ENCODE data around the gene SRGAP3.

The SRGAP3 gene

DNA sequence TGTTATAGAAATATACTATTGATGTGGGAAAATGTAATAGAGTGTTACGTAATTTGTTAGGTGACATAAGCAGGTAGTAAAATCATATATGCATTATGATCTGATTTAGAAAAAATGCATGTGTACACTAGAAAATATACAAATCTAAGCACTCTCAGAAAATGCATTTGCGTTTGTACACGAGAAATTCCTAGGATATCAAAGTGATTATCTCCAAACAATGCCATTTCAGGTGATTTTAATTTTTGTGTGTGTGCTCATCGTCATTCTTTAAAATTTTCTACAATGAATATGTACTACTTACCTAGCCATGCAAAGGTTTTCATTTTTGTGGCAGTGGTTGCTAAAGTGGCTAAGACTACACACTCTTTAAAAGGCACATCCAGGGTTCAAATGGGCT, 145.3 kb downstream of the SRGAP3 start:
- Histone ChIP-seq H3K9me3 (ENCODE audit: control insufficient read depth in 1 of 2, low read length in 2 of 2) (no peaks in the 10 kb centered on the region), H3K36me3 (ENCODE audit: control insufficient read depth in 1 of 2, insufficient read depth in 2 of 2, low read length in 2 of 2) (no peaks in the 10 kb centered on the region), H3K4me1 (ENCODE audit: control insufficient read depth in 1 of 2, insufficient read depth in 2 of 2, low read length in 2 of 2) (no peaks in the 10 kb centered on the region), H3K4me3 (ENCODE audit: low read depth in 1 of 2, low read length in 2 of 2) (no peak overlapping the region), H3K27ac (ENCODE audit: low read depth, low read length) (no peak overlapping the region), H3K9ac (ENCODE audit: low read depth in 1 of 2, low read length in 2 of 2) (no peak overlapping the region), H3K27me3 (ENCODE audit: control insufficient read depth in 1 of 2, insufficient read depth in 2 of 2, low read length in 2 of 2) (peaks cover 0 to 2% of the 10 kb centered on the region in 2 donors)

GRCh38 chr3:9102240-9102981, 147.0 kb downstream of the SRGAP3 start:
- Histone ChIP-seq H3K4me3 (ENCODE audit: low read depth in 1 of 2, low read length in 2 of 2) (no peak overlapping the region), H3K9ac (ENCODE audit: low read depth in 1 of 2, low read length in 2 of 2) (no peak overlapping the region), H3K4me1 (ENCODE audit: control insufficient read depth in 1 of 2, insufficient read depth in 2 of 2, low read length in 2 of 2) (no peaks in the 10 kb centered on the region), H3K27me3 (ENCODE audit: control insufficient read depth in 1 of 2, insufficient read depth in 2 of 2, low read length in 2 of 2) (peaks cover 0 to 2% of the 10 kb centered on the region in 2 donors), H3K27ac (ENCODE audit: low read depth, low read length) (no peak overlapping the region), H3K9me3 (ENCODE audit: control insufficient read depth in 1 of 2, low read length in 2 of 2) (no peaks in the 10 kb centered on the region), H3K36me3 (ENCODE audit: control insufficient read depth in 1 of 2, insufficient read depth in 2 of 2, low read length in 2 of 2) (no peaks in the 10 kb centered on the region)

GRCh38 chr3:9101286-9101685, 148.2 kb downstream of the SRGAP3 start:
- no peaks in the 10 kb centered on the region for H3K9me3 ChIP-seq (ENCODE audit: control insufficient read depth in 1 of 2, low read length in 2 of 2)
- no peak overlapping the region for H3K9ac ChIP-seq (ENCODE audit: low read depth in 1 of 2, low read length in 2 of 2)
- H3K4me3 ChIP-seq (ENCODE audit: low read depth in 1 of 2, low read length in 2 of 2), result no peak overlapping the region
- no peaks in the 10 kb centered on the region for H3K36me3 ChIP-seq (ENCODE audit: control insufficient read depth in 1 of 2, insufficient read depth in 2 of 2, low read length in 2 of 2)
- peaks cover 0 to 2% of the 10 kb centered on the region in 2 donors for H3K27me3 ChIP-seq (ENCODE audit: control insufficient read depth in 1 of 2, insufficient read depth in 2 of 2, low read length in 2 of 2)
- no peak overlapping the region for H3K27ac ChIP-seq (ENCODE audit: low read depth, low read length)
- no peaks in the 10 kb centered on the region for H3K4me1 ChIP-seq (ENCODE audit: control insufficient read depth in 1 of 2, insufficient read depth in 2 of 2, low read length in 2 of 2)

- Histone ChIP-seq H3K4me1 (ENCODE audit: control insufficient read depth in 1 of 2, insufficient read depth in 2 of 2, low read length in 2 of 2) (no peaks in the 10 kb centered on the region), H3K4me3 (ENCODE audit: low read depth in 1 of 2, low read length in 2 of 2) (no peak overlapping the region), H3K27me3 (ENCODE audit: control insufficient read depth in 1 of 2, insufficient read depth in 2 of 2, low read length in 2 of 2) (peaks cover 0 to 2% of the 10 kb centered on the region in 2 donors), H3K36me3 (ENCODE audit: control insufficient read depth in 1 of 2, insufficient read depth in 2 of 2, low read length in 2 of 2) (no peaks in the 10 kb centered on the region), H3K9ac (ENCODE audit: low read depth in 1 of 2, low read length in 2 of 2) (no peak overlapping the region), H3K9me3 (ENCODE audit: control insufficient read depth in 1 of 2, low read length in 2 of 2) (no peaks in the 10 kb centered on the region), H3K27ac (ENCODE audit: low read depth, low read length) (no peak overlapping the region)
Measured at GRCh38 chr3:9100513-9100894, 148.9 kb downstream of the SRGAP3 start.

GRCh38 chr3:9099702-9100512, 149.5 kb downstream of the SRGAP3 start:
- Histone ChIP-seq H3K9me3 (ENCODE audit: control insufficient read depth in 1 of 2, low read length in 2 of 2) (no peaks in the 10 kb centered on the region), H3K27me3 (ENCODE audit: control insufficient read depth in 1 of 2, insufficient read depth in 2 of 2, low read length in 2 of 2) (peaks cover 0 to 2% of the 10 kb centered on the region in 2 donors), H3K27ac (ENCODE audit: low read depth, low read length) (no peak overlapping the region), H3K36me3 (ENCODE audit: control insufficient read depth in 1 of 2, insufficient read depth in 2 of 2, low read length in 2 of 2) (no peaks in the 10 kb centered on the region), H3K4me3 (ENCODE audit: low read depth in 1 of 2, low read length in 2 of 2) (no peak overlapping the region), H3K4me1 (ENCODE audit: control insufficient read depth in 1 of 2, insufficient read depth in 2 of 2, low read length in 2 of 2) (no peaks in the 10 kb centered on the region), H3K9ac (ENCODE audit: low read depth in 1 of 2, low read length in 2 of 2) (no peak overlapping the region)

- H3K9ac ChIP-seq (ENCODE audit: low read depth in 1 of 2, low read length in 2 of 2), result no peak overlapping the region
- H3K36me3 ChIP-seq (ENCODE audit: control insufficient read depth in 1 of 2, insufficient read depth in 2 of 2, low read length in 2 of 2), result no peaks in the 10 kb centered on the region
- H3K4me3 ChIP-seq (ENCODE audit: low read depth in 1 of 2, low read length in 2 of 2), result no peak overlapping the region
- no peak overlapping the region for H3K27ac ChIP-seq (ENCODE audit: low read depth, low read length)
- no peaks in the 10 kb centered on the region for H3K4me1 ChIP-seq (ENCODE audit: control insufficient read depth in 1 of 2, insufficient read depth in 2 of 2, low read length in 2 of 2)
- peaks cover 0 to 2% of the 10 kb centered on the region in 2 donors for H3K27me3 ChIP-seq (ENCODE audit: control insufficient read depth in 1 of 2, insufficient read depth in 2 of 2, low read length in 2 of 2)
- no peaks in the 10 kb centered on the region for H3K9me3 ChIP-seq (ENCODE audit: control insufficient read depth in 1 of 2, low read length in 2 of 2)
Measured at GRCh38 chr3:9098716-9099675, 150.4 kb downstream of the SRGAP3 start.

DNA sequence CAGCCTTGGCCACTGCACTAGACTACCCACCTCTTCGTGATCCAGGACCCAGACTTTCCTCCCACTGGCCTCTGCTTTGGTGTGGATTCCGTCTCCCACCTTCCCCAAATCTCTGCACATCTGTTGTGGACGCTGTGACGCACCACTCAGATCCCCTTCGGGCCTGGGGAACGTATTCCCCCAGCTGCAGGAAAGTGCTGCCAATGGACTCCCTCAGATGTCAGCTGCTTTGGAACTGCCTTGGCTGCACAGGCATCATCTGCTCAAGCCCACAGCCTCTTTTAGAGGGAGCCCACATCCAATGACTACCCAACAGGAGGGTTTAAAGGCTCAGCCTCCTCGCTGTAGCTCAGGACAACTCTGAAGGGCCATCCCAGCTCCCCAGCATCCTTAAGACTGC, 152.0 kb downstream of the SRGAP3 start:
- peaks cover 0 to 3% of the 10 kb centered on the region in 2 donors for H3K27me3 ChIP-seq (ENCODE audit: control insufficient read depth in 1 of 2, insufficient read depth in 2 of 2, low read length in 2 of 2)
- no peak overlapping the region for H3K27ac ChIP-seq (ENCODE audit: low read depth, low read length)
- no peaks in the 10 kb centered on the region for H3K36me3 ChIP-seq (ENCODE audit: control insufficient read depth in 1 of 2, insufficient read depth in 2 of 2, low read length in 2 of 2)
- no peaks in the 10 kb centered on the region for H3K4me1 ChIP-seq (ENCODE audit: control insufficient read depth in 1 of 2, insufficient read depth in 2 of 2, low read length in 2 of 2)
- H3K9me3 ChIP-seq (ENCODE audit: control insufficient read depth in 1 of 2, low read length in 2 of 2), result no peaks in the 10 kb centered on the region
- H3K4me3 ChIP-seq (ENCODE audit: low read depth in 1 of 2, low read length in 2 of 2), result no peak overlapping the region
- H3K9ac ChIP-seq (ENCODE audit: low read depth in 1 of 2, low read length in 2 of 2), result no peak overlapping the region

GRCh38 chr3:9091486-9092235, 157.8 kb downstream of the SRGAP3 start:
- no peaks in the 10 kb centered on the region for H3K36me3 ChIP-seq (ENCODE audit: control insufficient read depth in 1 of 2, insufficient read depth in 2 of 2, low read length in 2 of 2)
- H3K4me3 ChIP-seq (ENCODE audit: low read depth in 1 of 2, low read length in 2 of 2), result no peak overlapping the region
- no peak overlapping the region for H3K9ac ChIP-seq (ENCODE audit: low read depth in 1 of 2, low read length in 2 of 2)
- peaks cover 0 to 5% of the 10 kb centered on the region in 2 donors for H3K27me3 ChIP-seq (ENCODE audit: control insufficient read depth in 1 of 2, insufficient read depth in 2 of 2, low read length in 2 of 2)
- H3K9me3 ChIP-seq (ENCODE audit: control insufficient read depth in 1 of 2, low read length in 2 of 2), result no peaks in the 10 kb centered on the region
- peaks cover 3 to 10% of the 10 kb centered on the region in 2 donors for H3K4me1 ChIP-seq (ENCODE audit: control insufficient read depth in 1 of 2, insufficient read depth in 2 of 2, low read length in 2 of 2)
- no peak overlapping the region for H3K27ac ChIP-seq (ENCODE audit: low read depth, low read length)

DNA sequence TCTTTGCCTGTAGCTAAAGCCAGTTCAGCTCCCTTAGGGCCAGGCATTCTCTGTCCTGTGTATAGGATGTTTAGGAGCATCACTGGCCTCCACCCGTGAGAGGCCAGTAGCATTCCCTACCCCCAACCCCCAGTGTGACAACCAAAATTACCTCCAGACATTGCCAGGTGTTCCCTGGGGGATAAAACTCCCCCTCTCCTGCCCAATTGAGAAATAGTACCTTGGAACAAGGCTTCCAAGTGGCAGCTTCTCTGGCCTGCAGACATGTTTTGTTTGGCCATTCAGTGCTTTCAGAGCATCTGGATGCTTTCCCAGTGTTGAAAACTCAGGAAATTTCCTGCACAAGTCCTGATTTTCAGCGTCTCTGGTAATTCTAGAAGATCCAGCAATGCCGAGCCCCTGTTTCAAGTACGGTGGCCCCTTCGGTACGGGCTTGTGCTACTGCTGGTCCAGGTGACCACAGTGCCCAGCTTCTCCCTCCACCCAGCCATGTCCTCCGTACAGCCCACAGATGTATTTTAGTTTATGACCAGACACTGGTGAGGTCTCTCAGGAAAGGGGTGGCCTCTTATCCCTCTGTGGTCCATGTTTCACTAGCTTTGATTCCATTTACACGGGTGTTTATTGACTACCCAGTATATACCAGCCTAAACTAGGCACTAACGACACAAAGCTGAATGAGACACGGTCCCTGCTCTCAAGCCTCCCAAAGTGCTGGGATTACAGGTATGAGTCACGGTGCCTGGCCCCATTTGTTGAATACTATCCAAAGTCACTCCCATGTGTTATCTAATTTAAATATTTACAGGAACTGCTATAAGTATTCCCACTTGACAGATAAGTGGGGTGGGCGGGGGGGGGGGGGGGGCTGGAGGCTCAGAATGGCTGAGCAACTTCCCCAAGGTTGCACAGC, 160.7 kb downstream of the SRGAP3 start:
- Histone ChIP-seq H3K4me1 (ENCODE audit: control insufficient read depth in 1 of 2, insufficient read depth in 2 of 2, low read length in 2 of 2) (peaks cover 3 to 10% of the 10 kb centered on the region in 2 donors), H3K27me3 (ENCODE audit: control insufficient read depth in 1 of 2, insufficient read depth in 2 of 2, low read length in 2 of 2) (peaks cover 0 to 5% of the 10 kb centered on the region in 2 donors), H3K9me3 (ENCODE audit: control insufficient read depth in 1 of 2, low read length in 2 of 2) (no peaks in the 10 kb centered on the region), H3K9ac (ENCODE audit: low read depth in 1 of 2, low read length in 2 of 2) (no peak overlapping the region), H3K36me3 (ENCODE audit: control insufficient read depth in 1 of 2, insufficient read depth in 2 of 2, low read length in 2 of 2) (no peaks in the 10 kb centered on the region), H3K4me3 (ENCODE audit: low read depth in 1 of 2, low read length in 2 of 2) (no peak overlapping the region), H3K27ac (ENCODE audit: low read depth, low read length) (no peak overlapping the region)

All from duodenal mucosa (tissue), 2 donors.